ENCODE data around the gene ADK. TPM values are rescaled to one million over a fixed set of nuclear protein-coding genes. Genes with fewer than 3 reads are reported as not detected.

The ADK gene
- total and polyA plus RNA-seq, 2 of the 13 experiments (the other 11 are each of a cell fraction or from before 2014, with no cell fraction given) = 48.6 to 79.1 TPM

GRCh38 chr10:74255888-74256357, 104.9 kb downstream of the ADK start:
- Histone ChIP-seq H3K79me2 (ENCODE audit: insufficient read depth, low read length) (peaks cover 6% of the 10 kb centered on the region), H3K9me3 (ENCODE audit: low read length) (no peaks in the 10 kb centered on the region), H3K4me1 (ENCODE audit: insufficient read depth, low read length) (peaks cover 15% of the 10 kb centered on the region; the same call in 1 of the 2 replicates), H3K9ac (ENCODE audit: insufficient read depth, low read depth, low read length) (no peak overlapping the region), H3K27ac (ENCODE audit: extremely low read length, insufficient read depth, low read length) (no peak overlapping the region), H2AFZ (ENCODE audit: low read length) (no peak overlapping the region), H3K27me3 (ENCODE audit: control insufficient read depth in 1 of 2, insufficient read depth in 2 of 2, low read length in 2 of 2) (no peaks in the 10 kb centered on the region), H3K4me2 (ENCODE audit: low read depth, low read length) (no peak overlapping the region), H3K36me3 (replicated peaks in 1 of 2; ENCODE audit: control insufficient read depth in 1 of 2, insufficient read depth in 2 of 2, low read length in 2 of 2) (peaks cover 0 to 4% of the 10 kb centered on the region in 2 experiments; a peak in 1 of 5 replicates), H4K20me1 (ENCODE audit: insufficient read depth, low read length) (no peaks in the 10 kb centered on the region), H3K4me3 (replicated peaks in 1 of 3; ENCODE audit: insufficient read depth in 1 of 3, low read depth in 2 of 3, low read length in 3 of 3) (no peak overlapping the region)
- ATAC-seq = no peak
- BruUV-seq (replicated peaks) = no TSS peak
- FAIRE-seq = no peak
- 92% methylated on average over 4 of the region's 4 CpGs for WGBS (ENCODE audit: low lambda C conversion rate)
- ChIA-PET CTCF (ENCODE audit: low intra/inter-chr PET ratio, low total read pairs) (no interaction called here), POLR2A (no interaction called here)
- no peak for DNase-seq (ENCODE audit: low spot score)
- intact Hi-C loops (cut with micrococcal nuclease; ENCODE audit: unreplicated experiment) = no loop called here
- no peak for TF ChIP-seq ZNF577 (CRISPR knock-in tag; IDR thresholded peaks at IDR 0.05; ENCODE audit: borderline replicate concordance, low read depth)
- TF ChIP-seq ASH2L (IDR thresholded peaks at IDR 0.05; ENCODE audit: insufficient read length, low read depth, low read length) = no peak
- no peak for TF ChIP-seq ISL2 (CRISPR knock-in tag; IDR thresholded peaks at IDR 0.05)
- no peak for TF ChIP-seq ZNF431 (CRISPR knock-in tag; IDR thresholded peaks at IDR 0.05; ENCODE audit: borderline replicate concordance, low read depth)
- no peak for TF ChIP-seq HDAC2 (CRISPR knock-in tag; IDR thresholded peaks at IDR 0.05)
- TF ChIP-seq ZNF18 (CRISPR knock-in tag; IDR thresholded peaks at IDR 0.05; ENCODE audit: insufficient replicate concordance) = no peak
- no peak for TF ChIP-seq ZSCAN22 (CRISPR knock-in tag; IDR thresholded peaks at IDR 0.05)
- no peak for TF ChIP-seq PHB2 (IDR thresholded peaks at IDR 0.05; ENCODE audit: partially characterized antibody)
- no peak for TF ChIP-seq KIAA2018 (CRISPR knock-in tag; IDR thresholded peaks at IDR 0.05; ENCODE audit: borderline replicate concordance)
- TF ChIP-seq ZNF549 (CRISPR knock-in tag; IDR thresholded peaks at IDR 0.05) = no peak
- no peak for TF ChIP-seq IKZF4 (CRISPR knock-in tag; IDR thresholded peaks at IDR 0.05; ENCODE audit: borderline replicate concordance, low read depth, not compliant biosample characterization)
- TF ChIP-seq DNMT3B (CRISPR knock-in tag; conservative IDR thresholded peaks at IDR 0.05) = no peak
- TF ChIP-seq ZNF713 (CRISPR knock-in tag; IDR thresholded peaks at IDR 0.05) = no peak
- in situ Hi-C loops (cut with HindIII; ENCODE audit: extremely low pct_ligation_motif_present, low pct_unique_long_range_greater_than_20kb) = no loop called here
